Liver (tissue), 9 donors: Measurements from ENCODE around the gene RASL12. TPM values are rescaled to one million over a fixed set of nuclear protein-coding genes. Genes with fewer than 3 reads are reported as not detected.

Experiments
- DNase-seq: peaks from one replicate; pipeline ENCODE4 v3.0.0-alpha.2; 2017; ENCODE audit warnings: low spot score
- H3K27ac ChIP-seq, 2 donors: one replicate each; pipeline ENCODE4 v1.7.0; 2013; ENCODE audit warnings: inconsistent platforms in 2 of 2, low read length in 2 of 2, control low read depth in 1 of 2, low read depth in 1 of 2, mild to moderate bottlenecking in 1 of 2
- H3K27me3 ChIP-seq, 4 donors: one replicate each; pipeline versions ENCODE4 v1.6.1 to v1.7.0; 2013; ENCODE audit warnings: low read length in 3 of 4, inconsistent platforms in 1 of 4, mild to moderate bottlenecking in 1 of 4, moderate library complexity in 1 of 4; ENCODE audit not compliant: control insufficient read depth in 4 of 4, insufficient read depth in 4 of 4
- H3K36me3 ChIP-seq, 4 donors: one replicate each; pipeline versions ENCODE4 v1.6.1 to v1.7.0; 2013; ENCODE audit warnings: low read length in 3 of 4, mild to moderate bottlenecking in 3 of 4, low read depth in 1 of 4, moderate library complexity in 1 of 4; ENCODE audit not compliant: control insufficient read depth in 4 of 4, insufficient read depth in 3 of 4
- H3K4me1 ChIP-seq, 4 donors: one replicate each; pipeline versions ENCODE4 v1.6.1 to v1.7.0; 2013; ENCODE audit warnings: low read length in 3 of 4, mild to moderate bottlenecking in 3 of 4, moderate library complexity in 1 of 4; ENCODE audit not compliant: control insufficient read depth in 4 of 4, insufficient read depth in 4 of 4
- H3K4me3 ChIP-seq, 3 donors: one replicate each; pipeline versions ENCODE4 v1.6.1 to v1.7.0; 2013; ENCODE audit warnings: low read length in 3 of 3, control low read depth in 1 of 3, low read depth in 1 of 3, mild to moderate bottlenecking in 1 of 3
- H3K9ac ChIP-seq, 2 donors: one replicate each; pipeline ENCODE4 v1.7.0; 2013; ENCODE audit warnings: low read length in 2 of 2, mild to moderate bottlenecking in 2 of 2, moderate library complexity in 2 of 2, control low read depth in 1 of 2, low read depth in 1 of 2
- H3K9me3 ChIP-seq, 4 donors: one replicate each; pipeline versions ENCODE4 v1.6.1 to v1.7.0; 2013; ENCODE audit warnings: low read length in 3 of 4; ENCODE audit not compliant: control insufficient read depth in 4 of 4
- EGR1 ChIP-seq, 2 donors: IDR thresholded peaks; 2 replicates each; pipeline ENCODE4 v1.6.1; 2016 to 2018; ENCODE audit warnings: antibody characterized with exemption in 2 of 2, low read depth in 2 of 2
- FOXA1 ChIP-seq: IDR thresholded peaks from 2 replicates; pipeline ENCODE4 v1.6.1; 2016; ENCODE audit warnings: antibody characterized with exemption
- FOXA2 ChIP-seq: IDR thresholded peaks from 2 replicates; pipeline ENCODE4 v1.6.1; 2016; ENCODE audit warnings: antibody characterized with exemption
- GABPA ChIP-seq, 2 donors: IDR thresholded peaks in 1 of 2; conservative IDR thresholded peaks in 1 of 2; 2 replicates each; pipeline ENCODE4 v1.6.1; 2016; ENCODE audit warnings: antibody characterized with exemption in 2 of 2, mild to moderate bottlenecking in 1 of 2, moderate library complexity in 1 of 2
- HNF4A ChIP-seq, 2 donors: conservative IDR thresholded peaks; 2 replicates each; pipeline ENCODE4 v1.6.1; 2016; ENCODE audit warnings: antibody characterized with exemption in 2 of 2, mild to moderate bottlenecking in 2 of 2
- HNF4G ChIP-seq: IDR thresholded peaks from 2 replicates; pipeline ENCODE4 v1.6.1; 2016; ENCODE audit warnings: antibody characterized with exemption
- JUND ChIP-seq, 2 donors: IDR thresholded peaks; 2 replicates each; pipeline ENCODE4 v1.6.1; 2016; ENCODE audit warnings: antibody characterized with exemption in 2 of 2
- NR2F2 ChIP-seq: IDR thresholded peaks from 2 replicates; pipeline ENCODE4 v1.6.1; 2016; ENCODE audit warnings: antibody characterized with exemption
- RAD21 ChIP-seq, 2 donors: IDR thresholded peaks; 2 replicates each; pipeline ENCODE4 v1.6.1; 2016; ENCODE audit warnings: antibody characterized with exemption in 2 of 2, mild to moderate bottlenecking in 2 of 2
- RXRA ChIP-seq, 2 donors: IDR thresholded peaks; 2 replicates each; pipeline ENCODE4 v1.6.1; 2017 to 2018; ENCODE audit warnings: antibody characterized with exemption in 2 of 2, mild to moderate bottlenecking in 1 of 2
- SP1 ChIP-seq: IDR thresholded peaks from 2 replicates; pipeline ENCODE4 v1.6.1; 2018; ENCODE audit warnings: antibody characterized with exemption, mild to moderate bottlenecking
- TAF1 ChIP-seq: conservative IDR thresholded peaks from 2 replicates; pipeline ENCODE4 v1.6.1; 2016; ENCODE audit warnings: antibody characterized with exemption, mild to moderate bottlenecking
- YY1 ChIP-seq: IDR thresholded peaks from 2 replicates; pipeline ENCODE4 v1.6.1; 2016; ENCODE audit warnings: antibody characterized with exemption, mild to moderate bottlenecking
- WGBS: extraction: QIAGEN DNeasy Blood & Tissue Kit; methylation state at CpG from one replicate; pipeline ENCODE4 v1.1.7; 2013; 5-methylcytosine and 5-hydroxymethylcytosine counted together
- polyA plus RNA-seq, 2 donors: library from polyadenylated mRNA; stranded (reverse) in 1 of 2; unstranded in 1 of 2; fragments of 200-250 nt in 1 of 2; fragments of >200 nt in 1 of 2; fragmentation: Nextera tagmentation in 1 of 2; extraction: Ambion mirVana in 1 of 2; gene quantifications; one replicate each; pipeline versions ENCODE4 v1.2.1 to v1.2.3, GENCODE V29; 2013 to 2015
- total RNA-seq, 2 donors: library from RNA; depleted of rRNA; stranded (reverse); fragments of >200 nt; gene quantifications; one replicate each; pipeline ENCODE4 v1.2.3, GENCODE V29; 2014
- TF ChIP-seq, protein P1 (sequence below): IDR thresholded peaks from 2 replicates; pipeline ENCODE4 v1.6.1; 2016; ENCODE audit warnings: antibody characterized with exemption
- TF ChIP-seq, protein P2 (sequence below): IDR thresholded peaks from 2 replicates; pipeline ENCODE4 v1.6.1; 2016; ENCODE audit warnings: antibody characterized with exemption
- TF ChIP-seq, protein P3 (sequence below): IDR thresholded peaks from 2 replicates; pipeline ENCODE4 v1.6.1; 2016; ENCODE audit warnings: antibody characterized with exemption
- TF ChIP-seq, protein P4 (sequence below): IDR thresholded peaks from 2 replicates; pipeline ENCODE4 v1.6.1; 2016; ENCODE audit warnings: antibody characterized with exemption, mild to moderate bottlenecking
- TF ChIP-seq, protein P5 (sequence below): fragments of 150-350 bp; IDR thresholded peaks from 2 replicates; pipeline ENCODE4 v1.5.1; 2017; ENCODE audit warnings: improper control_type of control experiment, low read depth, low read length; ENCODE audit not compliant: missing input control
- donor health status: healthy.
- donor health status: healthy.
- donor health status: healthy.
- donor health status: healthy.
- donor health status: healthy.

RASL12 gene
- total and polyA plus RNA-seq, 4 donors: 0.50 to 0.92 (median 0.63) TPM

DNA sequence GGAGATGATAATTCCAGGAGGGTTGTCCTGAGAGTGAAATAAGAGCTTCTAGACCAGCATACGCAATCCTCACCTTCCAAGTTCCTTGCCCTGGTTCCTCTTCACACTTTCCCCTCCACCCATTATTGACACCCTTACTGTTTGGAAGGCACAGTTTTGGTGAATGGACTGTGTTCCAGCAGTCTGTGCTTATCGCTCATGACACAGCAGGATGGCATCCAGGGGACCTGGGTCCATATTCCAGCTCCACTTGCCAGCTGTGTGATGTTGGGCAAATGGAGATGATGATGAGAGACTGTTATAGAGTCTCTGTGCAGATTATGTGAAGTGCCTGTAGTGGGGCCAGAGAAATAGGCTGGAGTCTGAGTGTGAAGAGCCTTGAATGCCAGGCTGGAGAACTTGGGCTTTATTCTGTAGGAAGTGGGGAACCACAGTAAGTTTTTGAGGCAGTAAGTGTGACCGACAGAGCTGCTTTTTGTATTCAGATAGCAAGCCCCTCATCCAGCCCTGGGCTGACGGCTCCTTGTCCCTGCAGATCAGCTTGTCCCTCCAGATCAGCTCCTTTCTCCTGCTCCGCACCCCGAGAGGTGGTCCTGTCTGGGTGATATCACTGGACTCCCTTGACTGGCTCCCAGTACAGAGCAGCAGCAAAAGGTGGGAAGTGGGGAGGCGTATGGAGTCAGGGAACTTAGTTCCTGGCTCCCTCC, 16.9 kb upstream of the RASL12 start:
- H3K4me3 ChIP-seq: no peak overlapping the region
- no peaks in the 10 kb centered on the region for H3K9me3 ChIP-seq
- H3K27me3 ChIP-seq: no peaks in the 10 kb centered on the region
- TF ChIP-seq, protein P1, sequence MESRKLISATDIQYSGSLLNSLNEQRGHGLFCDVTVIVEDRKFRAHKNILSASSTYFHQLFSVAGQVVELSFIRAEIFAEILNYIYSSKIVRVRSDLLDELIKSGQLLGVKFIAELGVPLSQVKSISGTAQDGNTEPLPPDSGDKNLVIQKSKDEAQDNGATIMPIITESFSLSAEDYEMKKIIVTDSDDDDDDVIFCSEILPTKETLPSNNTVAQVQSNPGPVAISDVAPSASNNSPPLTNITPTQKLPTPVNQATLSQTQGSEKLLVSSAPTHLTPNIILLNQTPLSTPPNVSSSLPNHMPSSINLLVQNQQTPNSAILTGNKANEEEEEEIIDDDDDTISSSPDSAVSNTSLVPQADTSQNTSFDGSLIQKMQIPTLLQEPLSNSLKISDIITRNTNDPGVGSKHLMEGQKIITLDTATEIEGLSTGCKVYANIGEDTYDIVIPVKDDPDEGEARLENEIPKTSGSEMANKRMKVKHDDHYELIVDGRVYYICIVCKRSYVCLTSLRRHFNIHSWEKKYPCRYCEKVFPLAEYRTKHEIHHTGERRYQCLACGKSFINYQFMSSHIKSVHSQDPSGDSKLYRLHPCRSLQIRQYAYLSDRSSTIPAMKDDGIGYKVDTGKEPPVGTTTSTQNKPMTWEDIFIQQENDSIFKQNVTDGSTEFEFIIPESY: no peak
- peak; percentile 87 for TF ChIP-seq YY1
- TF ChIP-seq SP1: peak; percentile 82
- TF ChIP-seq HNF4G: peak; percentile 88
- peak; percentile 29 for TF ChIP-seq FOXA1
- TF ChIP-seq, protein P2, sequence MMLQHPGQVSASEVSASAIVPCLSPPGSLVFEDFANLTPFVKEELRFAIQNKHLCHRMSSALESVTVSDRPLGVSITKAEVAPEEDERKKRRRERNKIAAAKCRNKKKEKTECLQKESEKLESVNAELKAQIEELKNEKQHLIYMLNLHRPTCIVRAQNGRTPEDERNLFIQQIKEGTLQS: no peak
- peak; percentile 66 to 91 for TF ChIP-seq RXRA (IDR thresholded peaks at IDR 0.05)
- no peak for TF ChIP-seq GABPA (IDR thresholded peaks at IDR 0.05 in 1 of 2, conservative IDR thresholded peaks at IDR 0.05 in 1 of 2)
- TF ChIP-seq RAD21 (IDR thresholded peaks at IDR 0.05): peak; percentile 13 to 42
- TF ChIP-seq, protein P3, sequence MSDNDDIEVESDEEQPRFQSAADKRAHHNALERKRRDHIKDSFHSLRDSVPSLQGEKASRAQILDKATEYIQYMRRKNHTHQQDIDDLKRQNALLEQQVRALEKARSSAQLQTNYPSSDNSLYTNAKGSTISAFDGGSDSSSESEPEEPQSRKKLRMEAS: no peak
- TF ChIP-seq FOXA2: peak; percentile 68
- TF ChIP-seq, protein P4, sequence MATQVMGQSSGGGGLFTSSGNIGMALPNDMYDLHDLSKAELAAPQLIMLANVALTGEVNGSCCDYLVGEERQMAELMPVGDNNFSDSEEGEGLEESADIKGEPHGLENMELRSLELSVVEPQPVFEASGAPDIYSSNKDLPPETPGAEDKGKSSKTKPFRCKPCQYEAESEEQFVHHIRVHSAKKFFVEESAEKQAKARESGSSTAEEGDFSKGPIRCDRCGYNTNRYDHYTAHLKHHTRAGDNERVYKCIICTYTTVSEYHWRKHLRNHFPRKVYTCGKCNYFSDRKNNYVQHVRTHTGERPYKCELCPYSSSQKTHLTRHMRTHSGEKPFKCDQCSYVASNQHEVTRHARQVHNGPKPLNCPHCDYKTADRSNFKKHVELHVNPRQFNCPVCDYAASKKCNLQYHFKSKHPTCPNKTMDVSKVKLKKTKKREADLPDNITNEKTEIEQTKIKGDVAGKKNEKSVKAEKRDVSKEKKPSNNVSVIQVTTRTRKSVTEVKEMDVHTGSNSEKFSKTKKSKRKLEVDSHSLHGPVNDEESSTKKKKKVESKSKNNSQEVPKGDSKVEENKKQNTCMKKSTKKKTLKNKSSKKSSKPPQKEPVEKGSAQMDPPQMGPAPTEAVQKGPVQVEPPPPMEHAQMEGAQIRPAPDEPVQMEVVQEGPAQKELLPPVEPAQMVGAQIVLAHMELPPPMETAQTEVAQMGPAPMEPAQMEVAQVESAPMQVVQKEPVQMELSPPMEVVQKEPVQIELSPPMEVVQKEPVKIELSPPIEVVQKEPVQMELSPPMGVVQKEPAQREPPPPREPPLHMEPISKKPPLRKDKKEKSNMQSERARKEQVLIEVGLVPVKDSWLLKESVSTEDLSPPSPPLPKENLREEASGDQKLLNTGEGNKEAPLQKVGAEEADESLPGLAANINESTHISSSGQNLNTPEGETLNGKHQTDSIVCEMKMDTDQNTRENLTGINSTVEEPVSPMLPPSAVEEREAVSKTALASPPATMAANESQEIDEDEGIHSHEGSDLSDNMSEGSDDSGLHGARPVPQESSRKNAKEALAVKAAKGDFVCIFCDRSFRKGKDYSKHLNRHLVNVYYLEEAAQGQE: peak; percentile 47
- peak in 1 of 2 donors; percentile 83 for TF ChIP-seq JUND (IDR thresholded peaks at IDR 0.05)
- no peak for TF ChIP-seq NR2F2
- no peak for TF ChIP-seq TAF1
- TF ChIP-seq, protein P5, sequence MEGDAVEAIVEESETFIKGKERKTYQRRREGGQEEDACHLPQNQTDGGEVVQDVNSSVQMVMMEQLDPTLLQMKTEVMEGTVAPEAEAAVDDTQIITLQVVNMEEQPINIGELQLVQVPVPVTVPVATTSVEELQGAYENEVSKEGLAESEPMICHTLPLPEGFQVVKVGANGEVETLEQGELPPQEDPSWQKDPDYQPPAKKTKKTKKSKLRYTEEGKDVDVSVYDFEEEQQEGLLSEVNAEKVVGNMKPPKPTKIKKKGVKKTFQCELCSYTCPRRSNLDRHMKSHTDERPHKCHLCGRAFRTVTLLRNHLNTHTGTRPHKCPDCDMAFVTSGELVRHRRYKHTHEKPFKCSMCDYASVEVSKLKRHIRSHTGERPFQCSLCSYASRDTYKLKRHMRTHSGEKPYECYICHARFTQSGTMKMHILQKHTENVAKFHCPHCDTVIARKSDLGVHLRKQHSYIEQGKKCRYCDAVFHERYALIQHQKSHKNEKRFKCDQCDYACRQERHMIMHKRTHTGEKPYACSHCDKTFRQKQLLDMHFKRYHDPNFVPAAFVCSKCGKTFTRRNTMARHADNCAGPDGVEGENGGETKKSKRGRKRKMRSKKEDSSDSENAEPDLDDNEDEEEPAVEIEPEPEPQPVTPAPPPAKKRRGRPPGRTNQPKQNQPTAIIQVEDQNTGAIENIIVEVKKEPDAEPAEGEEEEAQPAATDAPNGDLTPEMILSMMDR: no peak
- TF ChIP-seq EGR1 (IDR thresholded peaks at IDR 0.05; ENCODE audit: low read depth in 2 of 2): no peak
- peak; percentile 99 for TF ChIP-seq HNF4A (conservative IDR thresholded peaks at IDR 0.05)
- WGBS: 77% methylated on average over 7 of the region's 7 CpGs
- no peaks in the 10 kb centered on the region for H3K36me3 ChIP-seq
- peaks cover 17 to 39% (median 27%) of the 10 kb centered on the region in 4 donors for H3K4me1 ChIP-seq
- H3K9ac ChIP-seq: no peak overlapping the region
- DNase-seq: no peak
- peak overlapping the region; percentile 14 to 36 for H3K27ac ChIP-seq
